Measurements from ENCODE around the gene USP40. TPM values are rescaled to one million over a fixed set of nuclear protein-coding genes. Genes with fewer than 3 reads are reported as not detected.

The USP40 gene
- polyA plus RNA-seq, 3 donors = 4.0 to 13.5 (median 5.1) TPM

- Histone ChIP-seq H3K4me1 (ENCODE audit: control insufficient read depth in 1 of 2, insufficient read depth in 2 of 2, low read length in 2 of 2) (peaks cover 0 to 6% of the 10 kb centered on the region in 2 donors), H3K4me2 (replicated peaks; ENCODE audit: extremely low read depth, low read length, poor library complexity, severe bottlenecking) (no peak overlapping the region), H3K9me3 (replicated peaks in 1 of 2; ENCODE audit: control insufficient read depth in 1 of 2, insufficient read depth in 1 of 2, low read length in 2 of 2) (no peaks in the 10 kb centered on the region), H3K9ac (ENCODE audit: insufficient read depth, low read length, poor library complexity, severe bottlenecking) (no peak overlapping the region), H3K27me3 (ENCODE audit: control insufficient read depth in 2 of 2, insufficient read depth in 2 of 2, low read length in 2 of 2) (no peaks in the 10 kb centered on the region), H3K4me3 (replicated peaks in 1 of 3; ENCODE audit: low read depth in 2 of 3, low read length in 3 of 3) (no peak overlapping the region), H4K20me1 (ENCODE audit: insufficient read depth, low read length) (no peaks in the 10 kb centered on the region), H2AFZ (ENCODE audit: insufficient read depth, low read depth, low read length, poor library complexity, severe bottlenecking) (no peak overlapping the region), H3K79me2 (ENCODE audit: insufficient read depth, low read length) (no peaks in the 10 kb centered on the region), H3K27ac (ENCODE audit: low read depth in 1 of 2, low read length in 2 of 2) (no peak overlapping the region), H3K36me3 (replicated peaks in 1 of 2; ENCODE audit: control insufficient read depth in 1 of 2, insufficient read depth in 2 of 2, low read length in 2 of 2) (peaks cover 5 to 21% of the 10 kb centered on the region in 2 donors)
- Mint-ChIP-seq H3K27ac (no peak overlapping the region), H3K36me3 (peaks cover 37% of the 10 kb centered on the region in 2 donors), H3K27me3 (ENCODE audit: low read depth in 3 of 3) (peaks cover 0 to 3% (median 0%) of the 10 kb centered on the region in 3 donors), H3K4me3 (no peak overlapping the region), H3K9me3 (no peaks in the 10 kb centered on the region), H3K4me1 (peaks cover 9% of the 10 kb centered on the region)
- 99% methylated on average over 8 of the region's 10 CpGs for WGBS (ENCODE audit: insufficient coverage)
- intact Hi-C loops (cut with micrococcal nuclease) = no loop called here
- no peak for DNase-seq
- TF ChIP-seq, protein P1, sequence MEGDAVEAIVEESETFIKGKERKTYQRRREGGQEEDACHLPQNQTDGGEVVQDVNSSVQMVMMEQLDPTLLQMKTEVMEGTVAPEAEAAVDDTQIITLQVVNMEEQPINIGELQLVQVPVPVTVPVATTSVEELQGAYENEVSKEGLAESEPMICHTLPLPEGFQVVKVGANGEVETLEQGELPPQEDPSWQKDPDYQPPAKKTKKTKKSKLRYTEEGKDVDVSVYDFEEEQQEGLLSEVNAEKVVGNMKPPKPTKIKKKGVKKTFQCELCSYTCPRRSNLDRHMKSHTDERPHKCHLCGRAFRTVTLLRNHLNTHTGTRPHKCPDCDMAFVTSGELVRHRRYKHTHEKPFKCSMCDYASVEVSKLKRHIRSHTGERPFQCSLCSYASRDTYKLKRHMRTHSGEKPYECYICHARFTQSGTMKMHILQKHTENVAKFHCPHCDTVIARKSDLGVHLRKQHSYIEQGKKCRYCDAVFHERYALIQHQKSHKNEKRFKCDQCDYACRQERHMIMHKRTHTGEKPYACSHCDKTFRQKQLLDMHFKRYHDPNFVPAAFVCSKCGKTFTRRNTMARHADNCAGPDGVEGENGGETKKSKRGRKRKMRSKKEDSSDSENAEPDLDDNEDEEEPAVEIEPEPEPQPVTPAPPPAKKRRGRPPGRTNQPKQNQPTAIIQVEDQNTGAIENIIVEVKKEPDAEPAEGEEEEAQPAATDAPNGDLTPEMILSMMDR (IDR thresholded peaks at IDR 0.05) = no peak
Observed at GRCh38 chr2:233528182-233528581, 38.4 kb downstream of the USP40 start.

- Histone ChIP-seq H3K9me3 (replicated peaks in 1 of 2; ENCODE audit: control insufficient read depth in 1 of 2, insufficient read depth in 1 of 2, low read length in 2 of 2) (no peaks in the 10 kb centered on the region), H2AFZ (ENCODE audit: insufficient read depth, low read depth, low read length, poor library complexity, severe bottlenecking) (no peak overlapping the region), H4K20me1 (ENCODE audit: insufficient read depth, low read length) (no peaks in the 10 kb centered on the region), H3K4me3 (replicated peaks in 1 of 3; ENCODE audit: low read depth in 2 of 3, low read length in 3 of 3) (no peak overlapping the region), H3K27ac (ENCODE audit: low read depth in 1 of 2, low read length in 2 of 2) (no peak overlapping the region), H3K9ac (ENCODE audit: insufficient read depth, low read length, poor library complexity, severe bottlenecking) (no peak overlapping the region), H3K36me3 (replicated peaks in 1 of 2; ENCODE audit: control insufficient read depth in 1 of 2, insufficient read depth in 2 of 2, low read length in 2 of 2) (peaks cover 0 to 35% of the 10 kb centered on the region in 2 donors), H3K27me3 (ENCODE audit: control insufficient read depth in 2 of 2, insufficient read depth in 2 of 2, low read length in 2 of 2) (no peaks in the 10 kb centered on the region), H3K4me1 (ENCODE audit: control insufficient read depth in 1 of 2, insufficient read depth in 2 of 2, low read length in 2 of 2) (peaks cover 0 to 1% of the 10 kb centered on the region in 2 donors), H3K79me2 (ENCODE audit: insufficient read depth, low read length) (no peaks in the 10 kb centered on the region), H3K4me2 (replicated peaks; ENCODE audit: extremely low read depth, low read length, poor library complexity, severe bottlenecking) (no peak overlapping the region)
- H3K27ac Mint-ChIP-seq = no peak overlapping the region
- intact Hi-C loops (cut with micrococcal nuclease) = no loop called here
- H3K9me3 Mint-ChIP-seq = no peaks in the 10 kb centered on the region
- peaks cover 0 to 3% (median 0%) of the 10 kb centered on the region in 3 donors for H3K27me3 Mint-ChIP-seq (ENCODE audit: low read depth in 3 of 3)
- DNase-seq = no peak
- H3K4me3 Mint-ChIP-seq = no peak overlapping the region
- H3K4me1 Mint-ChIP-seq = peaks cover 3% of the 10 kb centered on the region
- H3K36me3 Mint-ChIP-seq = peaks cover 41 to 43% of the 10 kb centered on the region in 2 donors
- TF ChIP-seq, protein P1 (IDR thresholded peaks at IDR 0.05) = no peak
Observed at GRCh38 chr2:233525791-233526190, 40.8 kb downstream of the USP40 start.
